OCI-LY1 (cell line): ENCODE results near the gene ARHGEF17.

Experiments used
- H2AFZ ChIP-seq: fragments of 200-600 bp; sonication (generic), shearing (Covaris generic); 2 replicates; pipeline ENCODE4 v1.6.0; 2014; ENCODE audit warnings: antibody characterized with exemption, mild to moderate bottlenecking, low read length
- H3F3A ChIP-seq: fragments of 200-600 bp; sonication (generic), shearing (Covaris generic); 2 replicates; pipeline ENCODE4 v1.6.0; 2014; ENCODE audit warnings: mild to moderate bottlenecking, antibody characterized with exemption, low read length, moderate library complexity; ENCODE audit not compliant: insufficient read depth
- H3K27ac ChIP-seq: fragments of 200-600 bp; sonication (generic); 2 replicates; pipeline ENCODE4 v1.5.1; 2014; ENCODE audit warnings: low read length, mixed run types, mild to moderate bottlenecking, low read depth; ENCODE audit not compliant: poor library complexity, severe bottlenecking
- H3K27me3 ChIP-seq: fragments of 200-600 bp; sonication (generic); 2 replicates; pipeline ENCODE4 v1.6.0; 2014; ENCODE audit warnings: antibody characterized with exemption, mild to moderate bottlenecking, low read length, moderate library complexity; ENCODE audit not compliant: insufficient read depth
- H3K36me3 ChIP-seq: fragments of 200-600 bp; sonication (generic); 2 replicates; pipeline ENCODE4 v1.6.1; 2014; ENCODE audit warnings: mild to moderate bottlenecking, antibody characterized with exemption, low read length, moderate library complexity, mixed read lengths; ENCODE audit not compliant: insufficient read depth
- H3K4me1 ChIP-seq: fragments of 200-600 bp; sonication (generic); 2 replicates; pipeline ENCODE4 v1.5.1; 2014; ENCODE audit warnings: mild to moderate bottlenecking, low read length, moderate library complexity; ENCODE audit not compliant: insufficient read depth, severe bottlenecking
- H3K4me2 ChIP-seq: fragments of 200-600 bp; sonication (generic), shearing (Covaris generic); 2 replicates; pipeline ENCODE4 v1.6.1; 2014; ENCODE audit warnings: low read length
- H3K4me3 ChIP-seq: fragments of 200-600 bp; sonication (generic); 2 replicates; pipeline ENCODE4 v1.5.1; 2014; ENCODE audit warnings: low read length, low read depth, mild to moderate bottlenecking, mixed read lengths; ENCODE audit not compliant: poor library complexity, severe bottlenecking
- H3K79me2 ChIP-seq: fragments of 200-600 bp; shearing (Covaris generic); 2 replicates; pipeline ENCODE4 v1.6.1; 2016; ENCODE audit warnings: mixed run types, low read length, mixed read lengths; ENCODE audit not compliant: insufficient read depth
- H3K9ac ChIP-seq: fragments of 200-600 bp; sonication (generic), shearing (Covaris generic); 2 replicates; pipeline ENCODE4 v1.6.1; 2014; ENCODE audit warnings: mild to moderate bottlenecking, low read length, mixed read lengths
- H3K9me2 ChIP-seq: fragments of 200-600 bp; sonication (generic), shearing (Covaris generic); 2 replicates; pipeline ENCODE4 v1.6.1; 2014; ENCODE audit warnings: low read depth, mild to moderate bottlenecking, low read length, mixed read lengths
- H3K9me3 ChIP-seq: fragments of 200-600 bp; shearing (Covaris generic); 2 replicates; pipeline ENCODE4 v1.6.1; 2014; ENCODE audit warnings: low read length, mixed read lengths
- H4K20me1 ChIP-seq: fragments of 200-600 bp; sonication (generic), shearing (Covaris generic); 2 replicates; pipeline ENCODE4 v1.6.0; 2016; ENCODE audit warnings: mild to moderate bottlenecking, low read length; ENCODE audit not compliant: insufficient read depth
- CTCF ChIP-seq: fragments of 200-600 bp; sonication (generic), shearing (Covaris generic); IDR thresholded peaks from 2 replicates; pipeline ENCODE4 v1.5.1; 2017; ENCODE audit warnings: mild to moderate bottlenecking, antibody characterized with exemption, low read length, moderate library complexity, mixed read lengths
- EZH2 ChIP-seq: fragments of 200-600 bp; sonication (generic), shearing (Covaris generic); IDR thresholded peaks from 2 replicates; pipeline ENCODE4 v1.8.0; 2017; ENCODE audit warnings: borderline replicate concordance, mixed run types, mild to moderate bottlenecking, antibody characterized with exemption, low read length, moderate library complexity, mixed read lengths

Gene ARHGEF17

DNA sequence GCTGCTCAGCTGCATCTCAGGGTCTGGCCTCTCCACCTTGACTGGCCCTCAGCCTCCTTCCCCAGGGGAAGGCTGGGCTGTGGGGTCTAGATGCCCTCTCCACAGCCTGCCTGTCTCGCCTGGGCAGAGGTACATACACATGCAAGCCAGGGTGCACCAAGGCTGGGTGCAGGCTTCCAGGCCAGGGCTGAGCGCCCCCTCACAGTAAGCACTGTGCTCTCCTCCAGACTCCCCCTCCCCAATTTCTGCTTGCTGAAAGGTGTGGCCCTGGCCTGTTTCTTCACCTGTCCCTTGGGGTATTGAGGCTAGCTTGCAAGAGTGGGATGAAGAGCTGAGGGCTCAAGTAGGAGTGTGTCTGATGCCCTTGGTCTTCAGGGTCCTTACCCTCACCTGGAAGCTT, 90.6 kb downstream of the ARHGEF17 start:
- Histone ChIP-seq H3K9me2 (no peaks in the 10 kb centered on the region), H3K27me3 (no peaks in the 10 kb centered on the region), H3K79me2 (no peaks in the 10 kb centered on the region), H4K20me1 (no peaks in the 10 kb centered on the region), H2AFZ (no peak overlapping the region), H3K9me3 (no peaks in the 10 kb centered on the region), H3K4me2 (no peak overlapping the region), H3F3A (no peaks in the 10 kb centered on the region), H3K4me1 (no peaks in the 10 kb centered on the region), H3K27ac (no peak overlapping the region), H3K9ac (no peak overlapping the region), H3K36me3 (peaks cover 22% of the 10 kb centered on the region; the same call in 1 of the 2 replicates), H3K4me3 (no peak overlapping the region)
- TF ChIP-seq CTCF (no peak), EZH2 (no peak)

DNA sequence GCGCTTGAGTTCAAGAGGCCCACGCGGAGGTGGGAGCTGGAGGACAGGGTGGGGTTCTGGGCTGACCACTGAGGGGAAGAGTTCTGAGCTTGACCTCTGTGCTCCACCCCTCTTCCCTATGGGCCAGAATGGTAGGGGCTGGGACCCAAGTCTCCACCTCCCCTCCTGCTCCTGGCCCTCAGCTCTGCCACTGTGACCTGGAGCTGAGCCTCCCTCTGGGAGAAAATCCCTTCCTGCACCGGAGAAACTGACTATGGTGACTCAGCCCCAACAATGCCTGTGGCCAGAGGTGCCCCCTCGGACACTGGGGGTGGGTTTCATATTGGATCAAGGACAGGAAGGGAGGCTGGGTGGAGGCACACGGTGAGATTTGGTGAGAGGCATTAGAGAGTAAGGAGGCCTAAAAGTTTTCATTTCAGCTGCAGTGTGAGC, 91.1 kb downstream of the ARHGEF17 start:
- no peak for TF ChIP-seq EZH2
- no peak for TF ChIP-seq CTCF
- Histone ChIP-seq H3K79me2 (no peaks in the 10 kb centered on the region), H3K27me3 (no peaks in the 10 kb centered on the region), H3K4me2 (no peak overlapping the region), H3K9me3 (no peaks in the 10 kb centered on the region), H3K9me2 (no peaks in the 10 kb centered on the region), H4K20me1 (no peaks in the 10 kb centered on the region), H3F3A (no peaks in the 10 kb centered on the region), H2AFZ (no peak overlapping the region), H3K27ac (no peak overlapping the region), H3K9ac (no peak overlapping the region), H3K4me1 (no peaks in the 10 kb centered on the region), H3K36me3 (peaks cover 18% of the 10 kb centered on the region; the same call in 1 of the 2 replicates), H3K4me3 (no peak overlapping the region)

GRCh38 chr11:73399636-73400035, 91.6 kb downstream of the ARHGEF17 start:
- Histone ChIP-seq H3F3A (no peaks in the 10 kb centered on the region), H3K27ac (no peak overlapping the region), H3K9me3 (no peaks in the 10 kb centered on the region), H3K4me2 (no peak overlapping the region), H3K9me2 (no peaks in the 10 kb centered on the region), H3K36me3 (peaks cover 13% of the 10 kb centered on the region; the same call in 1 of the 2 replicates), H3K79me2 (no peaks in the 10 kb centered on the region), H2AFZ (no peak overlapping the region), H3K9ac (no peak overlapping the region), H3K4me1 (no peaks in the 10 kb centered on the region), H3K27me3 (no peaks in the 10 kb centered on the region), H4K20me1 (no peaks in the 10 kb centered on the region), H3K4me3 (no peak overlapping the region)
- TF ChIP-seq EZH2: no peak
- TF ChIP-seq CTCF: no peak
